Uterus (tissue), 2 donors: ENCODE measurements around the gene PIP5K1C.

ENCODE experiments used
- POLR2A ChIP-seq, 2 donors: fragments of 450-650 bp; IDR thresholded peaks; one replicate each; pipeline ENCODE4 v1.6.1; 2016; ENCODE audit warnings: antibody characterized with exemption in 2 of 2, mild to moderate bottlenecking in 1 of 2, moderate library complexity in 1 of 2
- TF ChIP-seq, protein P1 (sequence below), 4 experiments: fragments of 200-600 bp in 2 of 4; fragments of 450-650 bp in 2 of 4; sonication (generic) in 2 of 4; IDR thresholded peaks; one replicate each; pipeline ENCODE4 v1.5.1; 2016 to 2019; ENCODE audit warnings: antibody characterized with exemption in 4 of 4, mild to moderate bottlenecking in 2 of 4, moderate library complexity in 1 of 4

DNA sequence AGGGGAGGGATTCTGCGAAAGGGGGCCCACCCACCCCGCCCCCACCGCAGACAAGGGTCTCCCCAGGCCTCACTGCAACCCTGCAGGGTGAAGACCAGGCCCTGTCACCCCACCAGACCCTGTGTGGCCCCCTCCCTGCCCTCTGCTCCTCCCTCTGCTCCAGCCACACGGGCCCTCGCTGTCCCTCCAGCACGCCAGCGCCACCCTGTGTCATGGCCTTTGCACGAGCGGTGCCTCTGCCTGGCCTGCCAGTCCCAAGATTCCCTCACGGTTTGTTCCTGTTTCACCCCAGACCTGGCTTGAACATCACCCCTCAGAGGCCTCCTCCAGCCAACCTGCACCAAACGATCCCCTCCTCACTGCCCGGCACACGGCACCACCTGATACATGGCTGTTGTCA is 27.3 kb downstream of the PIP5K1C start:
- no peak for TF ChIP-seq POLR2A (IDR thresholded peaks at IDR 0.05)
- TF ChIP-seq, protein P1, sequence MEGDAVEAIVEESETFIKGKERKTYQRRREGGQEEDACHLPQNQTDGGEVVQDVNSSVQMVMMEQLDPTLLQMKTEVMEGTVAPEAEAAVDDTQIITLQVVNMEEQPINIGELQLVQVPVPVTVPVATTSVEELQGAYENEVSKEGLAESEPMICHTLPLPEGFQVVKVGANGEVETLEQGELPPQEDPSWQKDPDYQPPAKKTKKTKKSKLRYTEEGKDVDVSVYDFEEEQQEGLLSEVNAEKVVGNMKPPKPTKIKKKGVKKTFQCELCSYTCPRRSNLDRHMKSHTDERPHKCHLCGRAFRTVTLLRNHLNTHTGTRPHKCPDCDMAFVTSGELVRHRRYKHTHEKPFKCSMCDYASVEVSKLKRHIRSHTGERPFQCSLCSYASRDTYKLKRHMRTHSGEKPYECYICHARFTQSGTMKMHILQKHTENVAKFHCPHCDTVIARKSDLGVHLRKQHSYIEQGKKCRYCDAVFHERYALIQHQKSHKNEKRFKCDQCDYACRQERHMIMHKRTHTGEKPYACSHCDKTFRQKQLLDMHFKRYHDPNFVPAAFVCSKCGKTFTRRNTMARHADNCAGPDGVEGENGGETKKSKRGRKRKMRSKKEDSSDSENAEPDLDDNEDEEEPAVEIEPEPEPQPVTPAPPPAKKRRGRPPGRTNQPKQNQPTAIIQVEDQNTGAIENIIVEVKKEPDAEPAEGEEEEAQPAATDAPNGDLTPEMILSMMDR (IDR thresholded peaks at IDR 0.05): no peak
